Suprapubic skin (tissue), 4 donors: ENCODE measurements around the gene BOLA1. TPM values are rescaled to one million over a fixed set of nuclear protein-coding genes. Genes with fewer than 3 reads are reported as not detected.
"Not testable (repeated sequence)": the region's sequence is repeated elsewhere in the genome, so short reads cannot be mapped to it uniquely, and the experiment has no call there.

ENCODE experiments used
- DNase-seq, 2 donors: peaks; one replicate each; pipeline ENCODE4 v3.0.0-alpha.2; 2019; ENCODE audit warnings: low spot score in 2 of 2
- H3K27ac ChIP-seq: fragments of 200-600 bp; sonication (generic); one replicate; pipeline ENCODE4 v1.5.1; 2019
- H3K27me3 ChIP-seq: fragments of 200-600 bp; sonication (generic); one replicate; pipeline ENCODE4 v1.5.1; 2019
- H3K36me3 ChIP-seq: fragments of 200-600 bp; sonication (generic); one replicate; pipeline ENCODE4 v1.5.1; 2019
- H3K4me1 ChIP-seq: fragments of 200-600 bp; sonication (generic); one replicate; pipeline ENCODE4 v1.5.1; 2019
- H3K4me3 ChIP-seq: fragments of 200-600 bp; sonication (generic); one replicate; pipeline ENCODE4 v1.5.1; 2019; ENCODE audit warnings: mild to moderate bottlenecking
- H3K9me3 ChIP-seq: fragments of 200-600 bp; sonication (generic); one replicate; pipeline ENCODE4 v1.5.1; 2019
- EP300 ChIP-seq: sonication (generic); formaldehyde crosslinking; IDR thresholded peaks from one replicate; pipeline ENCODE4 v1.6.1; 2017; ENCODE audit warnings: antibody characterized with exemption
- POLR2A ChIP-seq, 2 donors: fragments of 450-650 bp; IDR thresholded peaks; one replicate each; pipeline ENCODE4 v1.6.1; 2017; ENCODE audit warnings: antibody characterized with exemption in 2 of 2, mild to moderate bottlenecking in 2 of 2, moderate library complexity in 2 of 2
- POLR2AphosphoS5 ChIP-seq, 3 donors: sonication (generic); formaldehyde crosslinking; IDR thresholded peaks; one replicate each; pipeline ENCODE4 v1.6.1; 2017; ENCODE audit warnings: antibody characterized with exemption in 3 of 3
- WGBS: methylation state at CpG from one replicate; pipeline ENCODE4 v1.1.5; 2018; 5-methylcytosine and 5-hydroxymethylcytosine counted together
- total RNA-seq, 4 donors: library from RNA; depleted of rRNA; stranded (reverse); fragments of >200 nt; gene quantifications; one replicate each; pipeline ENCODE4 v1.1.0, GENCODE V29; 2016
- TF ChIP-seq, protein P1 (sequence below), 2 donors: fragments of 200-600 bp in 1 of 2; fragments of 450-650 bp in 1 of 2; sonication (generic) in 1 of 2; IDR thresholded peaks; one replicate each; pipeline ENCODE4 v1.5.1; 2016 to 2019; ENCODE audit warnings: antibody characterized with exemption in 2 of 2, mild to moderate bottlenecking in 1 of 2, moderate library complexity in 1 of 2

Gene BOLA1, protein sequence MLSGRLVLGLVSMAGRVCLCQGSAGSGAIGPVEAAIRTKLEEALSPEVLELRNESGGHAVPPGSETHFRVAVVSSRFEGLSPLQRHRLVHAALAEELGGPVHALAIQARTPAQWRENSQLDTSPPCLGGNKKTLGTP
- total RNA-seq, result 10 to 100 TPM; 21.7 to 42.1 (median 33.1) TPM

DNA sequence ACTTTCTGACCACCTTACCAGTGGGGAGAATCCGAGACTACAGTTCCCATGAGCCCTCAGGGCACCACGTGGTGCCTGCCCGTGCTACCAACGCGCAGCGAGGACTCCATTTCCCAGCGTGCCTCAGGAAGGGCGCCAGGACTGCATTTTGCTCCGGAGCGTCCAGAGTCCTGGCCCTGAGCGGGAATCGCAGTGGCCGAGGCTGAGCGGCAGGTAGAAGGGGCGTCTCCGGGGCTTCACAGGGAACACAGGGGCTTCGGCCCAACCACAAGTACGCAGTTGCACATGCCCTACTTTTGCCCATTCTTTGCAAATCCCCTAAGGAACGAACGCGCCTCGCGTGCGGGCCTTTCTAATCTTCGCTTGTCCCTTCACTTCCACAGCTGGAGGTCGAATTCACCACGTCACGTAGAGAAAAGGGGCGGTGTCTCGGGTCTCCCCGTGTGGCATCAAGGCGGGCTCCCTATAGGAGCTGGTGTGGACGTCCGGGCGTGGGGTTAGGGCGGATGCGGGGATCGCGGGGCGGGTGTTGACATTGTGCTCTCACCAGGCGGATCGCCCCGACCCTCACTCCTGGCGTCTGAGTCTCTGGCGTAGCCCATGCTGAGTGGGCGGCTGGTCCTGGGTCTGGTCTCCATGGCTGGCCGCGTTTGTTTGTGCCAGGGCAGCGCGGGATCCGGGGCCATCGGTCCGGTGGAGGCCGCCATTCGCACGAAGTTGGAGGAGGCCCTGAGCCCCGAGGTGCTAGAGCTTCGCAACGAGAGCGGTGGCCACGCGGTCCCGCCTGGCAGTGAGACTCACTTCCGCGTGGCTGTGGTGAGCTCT, at the start of gene BOLA1:
TSS of gene BOLA1 (plus strand) at position 109 of the 825 bp plus-strand sequence. CDS start at position 601, 492 bp downstream.
- Histone ChIP-seq H3K9me3 (no peaks in the 10 kb centered on the region), H3K27me3 (no peaks in the 10 kb centered on the region), H3K4me3 (peak within 1 kb of the TSS; percentile 64), H3K27ac (peak within 1 kb of the TSS; percentile 85), H3K4me1 (peaks cover 9% of the 10 kb centered on the region), H3K36me3 (no peaks in the 10 kb centered on the region)
- TF ChIP-seq EP300 (no peak), POLR2A (IDR thresholded peaks at IDR 0.05) (peak in 1 of 2 donors; percentile 62), POLR2AphosphoS5 (IDR thresholded peaks at IDR 0.05) (peak; percentile 29 to 68 (median 56))
- TF ChIP-seq, protein P1, sequence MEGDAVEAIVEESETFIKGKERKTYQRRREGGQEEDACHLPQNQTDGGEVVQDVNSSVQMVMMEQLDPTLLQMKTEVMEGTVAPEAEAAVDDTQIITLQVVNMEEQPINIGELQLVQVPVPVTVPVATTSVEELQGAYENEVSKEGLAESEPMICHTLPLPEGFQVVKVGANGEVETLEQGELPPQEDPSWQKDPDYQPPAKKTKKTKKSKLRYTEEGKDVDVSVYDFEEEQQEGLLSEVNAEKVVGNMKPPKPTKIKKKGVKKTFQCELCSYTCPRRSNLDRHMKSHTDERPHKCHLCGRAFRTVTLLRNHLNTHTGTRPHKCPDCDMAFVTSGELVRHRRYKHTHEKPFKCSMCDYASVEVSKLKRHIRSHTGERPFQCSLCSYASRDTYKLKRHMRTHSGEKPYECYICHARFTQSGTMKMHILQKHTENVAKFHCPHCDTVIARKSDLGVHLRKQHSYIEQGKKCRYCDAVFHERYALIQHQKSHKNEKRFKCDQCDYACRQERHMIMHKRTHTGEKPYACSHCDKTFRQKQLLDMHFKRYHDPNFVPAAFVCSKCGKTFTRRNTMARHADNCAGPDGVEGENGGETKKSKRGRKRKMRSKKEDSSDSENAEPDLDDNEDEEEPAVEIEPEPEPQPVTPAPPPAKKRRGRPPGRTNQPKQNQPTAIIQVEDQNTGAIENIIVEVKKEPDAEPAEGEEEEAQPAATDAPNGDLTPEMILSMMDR (IDR thresholded peaks at IDR 0.05), result no peak
- DNase-seq, result peak; percentile 95 to 96
- 9% methylated on average over 17 of the region's 65 CpGs for WGBS

DNA sequence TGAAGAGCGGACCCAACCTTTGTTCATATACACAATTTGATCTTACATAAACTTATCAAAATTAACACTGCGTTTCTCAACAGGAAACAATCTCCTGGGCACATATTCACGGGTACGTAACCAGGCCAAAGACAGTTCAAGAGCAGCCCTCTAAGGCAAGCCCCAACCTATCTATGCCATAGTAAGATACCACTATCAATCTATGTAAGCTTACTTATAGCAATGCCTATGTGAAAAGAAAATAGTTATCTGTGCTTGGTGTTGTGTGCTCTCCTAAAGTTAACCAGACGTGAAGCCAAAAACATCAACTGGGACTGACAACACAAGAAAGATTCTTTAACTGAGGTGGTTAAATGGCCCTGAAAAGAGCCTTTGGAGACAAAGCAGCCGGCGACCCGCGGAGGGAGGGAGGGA, 49.4 kb upstream of the BOLA1 start:
- H3K4me1 ChIP-seq, result peaks cover 41% of the 10 kb centered on the region
- peak overlapping the region; percentile 52 for H3K4me3 ChIP-seq
- TF ChIP-seq POLR2AphosphoS5 (IDR thresholded peaks at IDR 0.05), result no peak
- TF ChIP-seq POLR2A (IDR thresholded peaks at IDR 0.05), result no peak
- TF ChIP-seq EP300, result no peak
- TF ChIP-seq, protein P1 (IDR thresholded peaks at IDR 0.05), result no peak
- DNase-seq, result no peak
- H3K27me3 ChIP-seq, result no peaks in the 10 kb centered on the region
- peak overlapping the region; percentile 79 for H3K27ac ChIP-seq
- H3K9me3 ChIP-seq, result no peaks in the 10 kb centered on the region
- no peaks in the 10 kb centered on the region for H3K36me3 ChIP-seq
- WGBS, result 5% methylated on average over 9 of the region's 9 CpGs

DNA sequence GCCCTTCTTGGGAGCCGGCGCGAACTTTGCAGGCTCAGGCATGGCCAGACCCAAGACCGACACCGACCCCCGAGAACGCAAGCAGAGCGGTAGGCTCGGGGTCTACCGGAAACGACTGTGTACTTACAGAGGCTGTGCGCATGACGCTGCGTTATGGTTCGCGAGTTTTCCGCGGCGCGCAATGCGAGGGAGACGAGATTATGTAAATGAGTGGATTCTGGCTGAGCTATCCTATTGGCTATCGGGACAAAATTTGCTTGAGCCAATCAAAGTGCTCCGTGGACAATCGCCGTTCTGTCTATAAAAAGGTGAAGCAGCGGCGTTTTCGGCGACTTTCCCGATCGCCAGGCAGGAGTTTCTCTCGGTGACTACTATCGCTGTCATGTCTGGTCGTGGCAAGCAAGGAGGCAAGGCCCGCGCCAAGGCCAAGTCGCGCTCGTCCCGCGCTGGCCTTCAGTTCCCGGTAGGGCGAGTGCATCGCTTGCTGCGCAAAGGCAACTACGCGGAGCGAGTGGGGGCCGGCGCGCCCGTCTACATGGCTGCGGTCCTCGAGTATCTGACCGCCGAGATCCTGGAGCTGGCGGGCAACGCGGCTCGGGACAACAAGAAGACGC, 48.5 kb upstream of the BOLA1 start:
- H3K27me3 ChIP-seq, DNase-seq, H3K27ac ChIP-seq, H3K36me3 ChIP-seq, H3K9me3 ChIP-seq, H3K4me3 ChIP-seq: not testable (repeated sequence)
- peaks cover 32% of the 10 kb centered on the region for H3K4me1 ChIP-seq
- WGBS, result no CpG with 5 or more reads among the region's 62 CpGs

DNA sequence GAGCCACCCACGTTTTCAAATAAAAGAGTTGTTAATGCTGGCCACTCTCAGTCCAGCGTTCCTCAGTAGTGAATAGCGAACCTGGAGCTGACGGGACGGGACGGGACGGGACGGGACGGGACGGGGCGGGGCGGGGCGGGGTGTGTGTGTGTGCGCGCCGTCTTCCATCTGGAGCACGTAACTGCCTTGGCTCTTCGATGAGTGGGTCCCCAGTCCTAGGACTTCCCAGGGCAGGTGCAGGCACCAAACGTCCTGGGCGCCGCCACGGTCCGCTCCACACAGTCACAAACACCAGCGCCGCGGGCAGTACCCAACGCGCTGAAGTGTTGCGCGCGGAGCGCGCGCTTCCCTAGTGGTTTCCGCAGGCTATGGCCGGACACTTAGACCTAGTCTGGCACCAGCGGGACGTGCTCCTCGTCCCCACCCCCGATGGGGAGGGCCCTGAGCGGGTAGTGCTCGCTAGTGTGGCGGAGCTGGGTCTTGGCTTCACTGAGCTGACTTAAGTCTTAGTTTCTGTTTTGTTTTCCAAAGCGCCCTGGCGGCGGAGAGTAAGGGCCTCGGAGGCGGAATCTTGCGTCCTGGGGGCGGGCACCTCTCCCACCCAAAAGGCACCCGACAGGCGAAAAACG, 47.7 kb upstream of the BOLA1 start:
- not testable (repeated sequence) for H3K4me3 ChIP-seq, H3K9me3 ChIP-seq, H3K27ac ChIP-seq, H3K27me3 ChIP-seq, H3K36me3 ChIP-seq, DNase-seq
- WGBS, result no CpG with 5 or more reads among the region's 53 CpGs
- H3K4me1 ChIP-seq, result peaks cover 26% of the 10 kb centered on the region

DNA sequence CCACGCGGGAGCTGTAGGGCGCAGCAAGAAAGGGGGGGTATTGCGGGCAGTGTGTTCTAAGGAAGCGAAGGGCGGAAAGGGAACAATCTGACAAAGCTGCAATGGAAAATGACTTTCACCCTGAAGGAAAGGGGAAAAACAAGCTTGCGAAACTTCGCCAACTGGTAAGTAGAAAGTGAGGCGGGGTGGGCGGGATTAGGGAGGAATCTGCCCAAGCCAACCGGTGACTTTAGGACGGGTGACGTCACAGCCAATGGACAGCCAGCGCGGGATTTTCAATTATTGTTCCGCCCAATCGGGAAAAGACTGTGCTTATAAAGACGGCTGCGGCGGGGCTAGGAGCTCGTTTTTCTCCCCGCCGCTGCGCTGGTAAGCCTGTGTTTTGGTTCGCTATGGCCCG, 47.1 kb upstream of the BOLA1 start:
- not testable (repeated sequence) for H3K36me3 ChIP-seq, H3K4me3 ChIP-seq, DNase-seq, H3K9me3 ChIP-seq, H3K27ac ChIP-seq, H3K27me3 ChIP-seq
- H3K4me1 ChIP-seq, result peaks cover 22% of the 10 kb centered on the region
- no CpG with 5 or more reads among the region's 26 CpGs for WGBS

DNA sequence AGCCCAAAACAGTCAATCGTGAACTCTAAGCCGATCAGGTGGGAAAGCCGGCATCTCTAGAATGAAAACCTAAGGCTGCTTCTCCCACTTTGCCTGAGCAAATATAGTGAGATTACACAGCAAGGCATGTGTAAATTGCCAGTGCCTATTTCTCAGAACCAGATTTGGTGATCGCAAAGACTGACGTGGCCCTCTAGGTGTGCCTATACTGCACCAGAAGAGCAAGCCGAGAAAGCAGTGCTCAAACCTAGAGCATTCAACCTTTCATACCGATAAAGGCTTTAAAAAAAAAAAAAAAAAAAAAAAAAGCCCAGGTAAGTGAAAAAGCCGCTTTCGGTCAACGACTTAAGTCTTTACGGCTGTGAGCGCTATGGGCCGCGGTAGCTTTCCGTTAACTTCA, 39.1 kb upstream of the BOLA1 start:
- not testable (repeated sequence) for H3K9me3 ChIP-seq, H3K27ac ChIP-seq, H3K27me3 ChIP-seq, H3K4me3 ChIP-seq, DNase-seq, H3K4me1 ChIP-seq, H3K36me3 ChIP-seq
- no CpG with 5 or more reads among the region's 15 CpGs for WGBS

DNA sequence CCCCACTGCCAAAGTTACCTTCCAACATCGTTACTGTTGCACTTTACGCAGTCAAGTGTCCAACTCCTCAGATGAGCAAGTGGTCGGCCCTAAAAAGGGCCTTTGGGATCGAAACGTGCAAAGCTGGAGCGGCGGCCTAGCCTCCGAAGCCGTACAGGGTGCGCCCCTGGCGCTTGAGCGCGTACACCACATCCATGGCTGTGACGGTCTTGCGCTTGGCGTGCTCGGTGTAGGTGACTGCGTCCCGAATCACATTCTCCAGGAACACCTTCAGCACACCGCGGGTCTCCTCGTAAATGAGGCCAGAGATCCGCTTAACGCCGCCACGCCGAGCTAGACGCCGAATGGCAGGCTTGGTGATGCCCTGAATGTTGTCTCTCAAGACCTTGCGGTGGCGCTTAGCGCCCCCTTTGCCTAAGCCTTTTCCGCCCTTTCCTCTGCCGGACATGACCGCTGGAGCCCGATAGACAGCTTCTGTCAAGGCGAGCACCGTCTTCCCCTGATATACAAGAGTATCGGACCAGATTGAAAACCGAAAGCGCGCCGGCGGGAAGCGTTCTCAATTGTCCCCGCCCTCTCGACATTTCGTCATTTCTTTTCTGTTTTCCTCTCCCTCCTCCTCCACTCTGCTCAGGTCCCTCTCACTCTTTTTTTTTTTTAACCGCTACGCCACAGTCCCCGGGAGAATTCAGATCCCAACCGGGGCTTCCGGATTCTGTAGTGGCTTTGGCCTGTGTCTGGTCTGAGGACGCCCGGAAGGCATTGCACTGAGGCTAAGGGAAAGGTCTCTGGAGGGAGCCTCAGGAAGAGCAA, 38.5 kb upstream of the BOLA1 start:
- H3K27ac ChIP-seq, H3K4me1 ChIP-seq, H3K9me3 ChIP-seq, H3K36me3 ChIP-seq, DNase-seq, H3K4me3 ChIP-seq, H3K27me3 ChIP-seq: not testable (repeated sequence)
- WGBS, result no CpG with 5 or more reads among the region's 55 CpGs

DNA sequence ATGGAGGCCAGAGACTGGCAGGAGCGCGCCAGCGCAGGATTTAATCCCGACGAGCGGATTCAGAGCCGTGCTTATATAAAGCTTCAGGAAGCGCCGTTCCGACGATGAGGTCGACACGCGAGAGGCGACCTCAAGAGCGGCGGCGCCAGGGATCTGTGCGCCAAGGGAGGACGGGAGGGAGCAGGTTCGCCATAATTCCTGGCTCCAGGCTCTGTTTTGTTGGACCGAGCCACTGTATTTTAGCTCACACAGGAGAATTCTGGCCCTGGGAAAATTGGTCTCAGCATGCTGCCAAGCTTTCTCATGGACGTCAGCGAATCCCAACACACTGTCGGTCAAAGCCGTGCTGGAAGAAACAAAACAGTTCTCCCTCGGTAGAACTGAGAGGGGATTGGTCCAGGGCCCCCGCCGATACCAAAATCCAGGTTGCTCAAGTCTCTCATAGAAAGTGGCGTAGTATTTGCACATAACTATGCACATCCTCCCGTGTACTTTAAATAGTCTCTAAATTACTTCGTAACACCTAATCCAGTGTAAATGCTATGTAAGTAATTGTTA, 37.8 kb upstream of the BOLA1 start:
- H3K4me3 ChIP-seq, H3K9me3 ChIP-seq, H3K4me1 ChIP-seq, H3K36me3 ChIP-seq, H3K27me3 ChIP-seq, DNase-seq, H3K27ac ChIP-seq: not testable (repeated sequence)
- no CpG with 5 or more reads among the region's 32 CpGs for WGBS

DNA sequence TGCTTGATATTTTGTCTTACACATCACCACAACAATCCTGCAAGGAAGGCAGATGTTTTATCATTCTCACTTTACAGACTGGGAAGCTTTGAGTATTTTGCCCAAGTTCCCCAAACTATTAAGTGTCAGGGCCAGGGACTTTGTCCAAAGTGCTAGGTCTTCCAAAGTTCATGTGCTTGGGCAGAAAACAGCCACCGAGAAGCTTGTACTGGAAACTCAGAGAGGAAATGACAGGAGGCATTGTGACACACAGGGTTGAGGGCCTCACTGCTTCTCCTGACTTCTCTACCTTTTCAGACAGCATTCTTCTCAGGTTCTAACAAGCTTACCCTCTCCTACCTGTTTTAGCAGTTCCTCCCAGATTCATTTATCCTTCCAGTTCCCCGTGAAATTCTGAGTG, 32.5 kb upstream of the BOLA1 start:
- H3K9me3 ChIP-seq, H3K4me1 ChIP-seq, H3K36me3 ChIP-seq, H3K4me3 ChIP-seq, H3K27me3 ChIP-seq, H3K27ac ChIP-seq, DNase-seq: not testable (repeated sequence)
- no CpG with 5 or more reads among the region's 2 CpGs for WGBS

DNA sequence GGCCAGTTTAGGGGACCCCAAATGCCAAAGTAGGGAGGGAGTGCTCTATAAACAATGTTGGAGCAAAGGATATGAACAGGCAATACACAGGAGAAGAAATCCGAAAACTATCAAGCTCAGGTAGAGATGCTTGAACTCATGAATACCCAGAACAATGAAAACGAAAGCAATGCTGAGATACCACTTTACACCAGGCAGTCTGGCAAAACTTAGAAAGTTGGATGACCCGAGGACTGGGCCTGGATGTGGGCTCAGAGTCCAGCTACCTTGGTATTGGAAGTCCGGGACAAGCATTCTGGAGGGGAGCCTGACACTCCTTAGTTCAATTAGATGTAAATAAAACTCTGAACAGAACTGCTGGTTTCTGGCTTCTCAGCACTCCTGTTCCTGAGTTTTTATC, 26.3 kb upstream of the BOLA1 start:
- H3K36me3 ChIP-seq, H3K27me3 ChIP-seq, H3K27ac ChIP-seq, H3K4me3 ChIP-seq, H3K4me1 ChIP-seq, H3K9me3 ChIP-seq, DNase-seq: not testable (repeated sequence)
- no CpG with 5 or more reads among the region's 4 CpGs for WGBS
